Psoas muscle (tissue), 8 donors: ENCODE results near the gene RAPH1. TPM values are rescaled to one million over a fixed set of nuclear protein-coding genes. Genes with fewer than 3 reads are reported as not detected.

ENCODE experiments used
- ATAC-seq, 4 donors: fragments of 200-7000 bp; cut with Tn5 transposase; one replicate each; pipeline ENCODE4 v1.9.1; 2020; ENCODE audit warnings: moderate library complexity in 3 of 4, mild to moderate bottlenecking in 2 of 4
- DNase-seq, 2 donors: peaks; one replicate each; pipeline ENCODE4 v3.0.0-alpha.2; 2020
- H3K27ac ChIP-seq: fragments of 200-600 bp; one replicate; pipeline ENCODE4 v1.8.0; 2022
- H3K27me3 ChIP-seq, 3 donors: fragments of 200-600 bp in 1 of 3; one replicate each; pipeline versions ENCODE4 v1.6.1 to v1.8.0; 2013 to 2022; ENCODE audit warnings: low read length in 2 of 3, mild to moderate bottlenecking in 2 of 3, moderate library complexity in 1 of 3; ENCODE audit not compliant: insufficient read depth in 3 of 3
- H3K36me3 ChIP-seq, 2 donors: fragments of 200-600 bp in 1 of 2; one replicate each; pipeline versions ENCODE4 v1.6.1 to v1.8.0; 2013 to 2022; ENCODE audit warnings: low read depth in 1 of 2, mild to moderate bottlenecking in 1 of 2, moderate library complexity in 1 of 2; ENCODE audit not compliant: insufficient read depth in 1 of 2
- H3K4me1 ChIP-seq: fragments of 200-600 bp; one replicate; pipeline ENCODE4 v1.8.0; 2022
- H3K4me3 ChIP-seq: fragments of 200-600 bp; one replicate; pipeline ENCODE4 v1.8.0; 2022; ENCODE audit warnings: mild to moderate bottlenecking
- H3K9me3 ChIP-seq: fragments of 200-600 bp; one replicate; pipeline ENCODE4 v1.8.0; 2022
- CTCF ChIP-seq: fragments of 200-600 bp; IDR thresholded peaks from one replicate; pipeline ENCODE4 v1.8.0; 2022; ENCODE audit warnings: antibody characterized with exemption
- WGBS, 3 donors: extraction: QIAGEN DNeasy Blood & Tissue Kit; methylation state at CpG; one replicate each; pipeline versions ENCODE4 v1.1.6 to v1.1.7; 2013; 5-methylcytosine and 5-hydroxymethylcytosine counted together
- intact Hi-C, 2 donors: fragments of 100-400 bp; cut with DNase I; formaldehyde crosslinking; loops; one replicate each; pipeline versions ENCODE4 v1.11.0 to v1.14.2; 2022
- polyA plus RNA-seq, 3 donors: library from polyadenylated mRNA; stranded (reverse); fragments of 200-250 nt; gene quantifications; one replicate each; pipeline ENCODE4 v1.2.3, GENCODE V29; 2013
- total RNA-seq, 4 donors: library from RNA; stranded (reverse); fragmentation: NEBNext Ultra II Directional in 2 of 4; extraction: Animal tissue kit (Norgen Biotek cat#: 25700) in 2 of 4; gene quantifications; one replicate each; pipeline versions ENCODE4 v1.2.1 to v1.2.4, GENCODE V29; 2021 to 2023
- donor health status: healthy with polysubstance abuse.
- donor health status: DM: no; HTN: no; CAD: no; lungs with moderate emphysema.
- donor health status: Bipolar disorder and iron deficiency.
- donor health status: healthy.
- donor health status: DM: yes; HTN: yes; CAD: no.
- donor health status: DM: no; HTN: no; CAD: no.
- donor health status: DM: no; HTN: no; CAD: no.
- donor health status: DM: yes; HTN: yes; CAD: no.

Gene RAPH1
- total and polyA plus RNA-seq, 7 donors = 4.3 to 47.6 (median 21.9) TPM

- Histone ChIP-seq H3K9me3 (no peaks in the 10 kb centered on the region), H3K27ac (no peak overlapping the region), H3K36me3 (peaks cover 10 to 25% of the 10 kb centered on the region in 2 donors), H3K27me3 (no peaks in the 10 kb centered on the region), H3K4me1 (no peaks in the 10 kb centered on the region), H3K4me3 (no peak overlapping the region)
- WGBS, 3 donors = 51 to 57% (median 52%) methylated on average over 8 of the region's 8 CpGs
- no peak for DNase-seq
- intact Hi-C loops = loop anchor here (2.0 to 10.0 kb wide), 5 partner anchors 166 to 428 kb away; no protein-coding TSS in a partner anchor
- ATAC-seq = peak; percentile 84 to 97 (median 88)
- TF ChIP-seq CTCF = peak; percentile 72
These were observed 50.6 kb downstream of the RAPH1 start for GRCh38 chr2:203484266-203485112.

GRCh38 chr2:203480623-203481022, 54.5 kb downstream of the RAPH1 start:
- no peak for TF ChIP-seq CTCF
- Histone ChIP-seq H3K27me3 (no peaks in the 10 kb centered on the region), H3K27ac (no peak overlapping the region), H3K4me3 (no peak overlapping the region), H3K9me3 (no peaks in the 10 kb centered on the region), H3K36me3 (peaks cover 10 to 18% of the 10 kb centered on the region in 2 donors), H3K4me1 (no peaks in the 10 kb centered on the region)
- DNase-seq (no peak), ATAC-seq (no peak)
- intact Hi-C loops = loop anchor here in 1 of 2 donors (5.0 to 10.0 kb wide), 3 partner anchors 172 to 432 kb away; no protein-coding TSS in a partner anchor
- WGBS, 3 donors = 92 to 94% (median 92%) methylated on average over 5 of the region's 5 CpGs

- ATAC-seq (no peak), DNase-seq (no peak)
- H3K27me3 ChIP-seq = no peaks in the 10 kb centered on the region
- H3K4me1 ChIP-seq = no peaks in the 10 kb centered on the region
- H3K9me3 ChIP-seq = no peaks in the 10 kb centered on the region
- peaks cover 2 to 18% of the 10 kb centered on the region in 2 donors for H3K36me3 ChIP-seq
- intact Hi-C loops = no loop called here
- H3K27ac ChIP-seq = no peak overlapping the region
- WGBS, 3 donors = 75 to 87% (median 85%) methylated on average over 2 of the region's 2 CpGs
- no peak overlapping the region for H3K4me3 ChIP-seq
- TF ChIP-seq CTCF = no peak
These were observed 58.2 kb downstream of the RAPH1 start for GRCh38 chr2:203476881-203477280.

GRCh38 chr2:203471323-203471722, 63.8 kb downstream of the RAPH1 start:
- no peak overlapping the region for H3K27ac ChIP-seq
- no peaks in the 10 kb centered on the region for H3K9me3 ChIP-seq
- no peaks in the 10 kb centered on the region for H3K4me1 ChIP-seq
- H3K27me3 ChIP-seq = no peaks in the 10 kb centered on the region
- WGBS, 3 donors = 90 to 94% (median 92%) methylated on average over 5 of the region's 5 CpGs
- no peak for TF ChIP-seq CTCF
- peaks cover 0 to 13% of the 10 kb centered on the region in 2 donors for H3K36me3 ChIP-seq
- intact Hi-C loops = no loop called here
- ATAC-seq = no peak
- no peak for DNase-seq
- no peak overlapping the region for H3K4me3 ChIP-seq
